Stimulated activated naive CD8-positive, alpha-beta T cell treated with anti-CD3 and anti-CD28 coated beads, Interleukin-15, amount 100 ng/mL, for 72 hours (primary cell): ENCODE measurements around the gene GSDME.
"Not testable (repeated sequence)": the region's sequence is repeated elsewhere in the genome, so short reads cannot be mapped to it uniquely, and the experiment has no call there.

ENCODE experiments used
- ATAC-seq: fragments of 150-1000 bp; cut with Tn5 transposase; 2 replicates; pipeline ENCODE4 v1.10.0; 2021; ENCODE audit warnings: mild to moderate bottlenecking, moderate library complexity
- DNase-seq, 2 donors: peaks; one replicate each; pipeline ENCODE4 v3.0.0; 2021 to 2022
- H3K27ac Mint-ChIP-seq, 2 donors: one replicate each; pipeline ENCODE4 v1.8.0; 2022; ENCODE audit warnings: mild to moderate bottlenecking in 2 of 2, mixed read lengths in 2 of 2, moderate library complexity in 2 of 2
- H3K27me3 Mint-ChIP-seq: one replicate; pipeline ENCODE4 v1.8.0; 2022; ENCODE audit warnings: mixed read lengths
- H3K4me1 Mint-ChIP-seq: one replicate; pipeline ENCODE4 v1.8.0; 2022; ENCODE audit warnings: mild to moderate bottlenecking, mixed read lengths
- H3K4me3 Mint-ChIP-seq, 2 donors: one replicate each; pipeline ENCODE4 v1.8.0; 2022; ENCODE audit warnings: mild to moderate bottlenecking in 2 of 2, mixed read lengths in 2 of 2, moderate library complexity in 1 of 2
- H3K9me3 Mint-ChIP-seq, 2 donors: one replicate each; pipeline ENCODE4 v1.8.0; 2022; ENCODE audit warnings: mixed read lengths in 2 of 2

GSDME gene

GRCh38 chr7:24757353-24758275 is at the start of gene GSDME:
Gene GSDME, minus strand, starts transcription at chr7:24757464. Its CDS starts 7,690 bp downstream, at chr7:24749774.
- Mint-ChIP-seq H3K4me3 (peak within 1 kb of the TSS; percentile 92 to 94), H3K9me3 (no peaks in the 10 kb centered on the region), H3K27ac (peak within 1 kb of the TSS; percentile 88 to 96), H3K27me3 (peaks cover 65% of the 10 kb centered on the region), H3K4me1 (peaks cover 29% of the 10 kb centered on the region)
- DNase-seq (peak; percentile 45 to 47), ATAC-seq (peak; percentile 69)

GRCh38 chr7:24802300-24802699 is 45.0 kb upstream of the GSDME start:
- DNase-seq (no peak), ATAC-seq (no peak)
- no peaks in the 10 kb centered on the region for H3K4me1 Mint-ChIP-seq
- H3K9me3 Mint-ChIP-seq: no peaks in the 10 kb centered on the region
- no peak overlapping the region for H3K4me3 Mint-ChIP-seq
- H3K27ac Mint-ChIP-seq: no peak overlapping the region
- no peaks in the 10 kb centered on the region for H3K27me3 Mint-ChIP-seq

GRCh38 chr7:24801883-24802282 is 44.6 kb upstream of the GSDME start:
- Mint-ChIP-seq H3K9me3 (no peaks in the 10 kb centered on the region), H3K27ac (no peak overlapping the region), H3K4me3 (no peak overlapping the region), H3K27me3 (no peaks in the 10 kb centered on the region), H3K4me1 (no peaks in the 10 kb centered on the region)
- DNase-seq (no peak), ATAC-seq (no peak)

GRCh38 chr7:24800667-24801066 is 43.4 kb upstream of the GSDME start:
- no peak overlapping the region for H3K4me3 Mint-ChIP-seq
- DNase-seq: no peak
- H3K4me1 Mint-ChIP-seq: no peaks in the 10 kb centered on the region
- H3K27ac Mint-ChIP-seq: peak overlapping the region in 1 of 2 donors; percentile 72
- peak; percentile 72 for ATAC-seq
- H3K27me3 Mint-ChIP-seq: no peaks in the 10 kb centered on the region
- no peaks in the 10 kb centered on the region for H3K9me3 Mint-ChIP-seq

GRCh38 chr7:24800073-24800472 is 42.8 kb upstream of the GSDME start:
- H3K4me1 Mint-ChIP-seq: peaks cover 2% of the 10 kb centered on the region
- no peak overlapping the region for H3K4me3 Mint-ChIP-seq
- H3K27me3 Mint-ChIP-seq: no peaks in the 10 kb centered on the region
- ATAC-seq: no peak
- DNase-seq: no peak
- no peak overlapping the region for H3K27ac Mint-ChIP-seq
- H3K9me3 Mint-ChIP-seq: no peaks in the 10 kb centered on the region

GRCh38 chr7:24799506-24799905 is 42.2 kb upstream of the GSDME start:
- DNase-seq: no peak
- Mint-ChIP-seq H3K4me3 (no peak overlapping the region), H3K27ac (no peak overlapping the region), H3K27me3 (no peaks in the 10 kb centered on the region), H3K4me1 (peaks cover 7% of the 10 kb centered on the region), H3K9me3 (no peaks in the 10 kb centered on the region)
- ATAC-seq: no peak

- no peak for ATAC-seq
- Mint-ChIP-seq H3K9me3 (no peaks in the 10 kb centered on the region), H3K4me3 (no peak overlapping the region), H3K4me1 (peaks cover 16% of the 10 kb centered on the region), H3K27me3 (no peaks in the 10 kb centered on the region), H3K27ac (no peak overlapping the region)
- no peak for DNase-seq
Observed at GRCh38 chr7:24798261-24798660, 41.0 kb upstream of the GSDME start.

- Mint-ChIP-seq H3K9me3 (no peaks in the 10 kb centered on the region), H3K27ac (no peak overlapping the region), H3K4me3 (no peak overlapping the region), H3K4me1 (peaks cover 16% of the 10 kb centered on the region), H3K27me3 (no peaks in the 10 kb centered on the region)
- ATAC-seq (no peak), DNase-seq (no peak)
Observed at GRCh38 chr7:24797270-24797669, 40.0 kb upstream of the GSDME start.

GRCh38 chr7:24795407-24795767 is 38.1 kb upstream of the GSDME start:
- ATAC-seq: no peak
- peaks cover 16% of the 10 kb centered on the region for H3K4me1 Mint-ChIP-seq
- H3K27me3 Mint-ChIP-seq: no peaks in the 10 kb centered on the region
- H3K4me3 Mint-ChIP-seq: no peak overlapping the region
- H3K9me3 Mint-ChIP-seq: no peaks in the 10 kb centered on the region
- H3K27ac Mint-ChIP-seq: no peak overlapping the region
- no peak for DNase-seq

GRCh38 chr7:24794751-24795406 is 37.6 kb upstream of the GSDME start:
- DNase-seq, ATAC-seq, H3K9me3 Mint-ChIP-seq, H3K4me3 Mint-ChIP-seq, H3K27me3 Mint-ChIP-seq: not testable (repeated sequence)
- peaks cover 16% of the 10 kb centered on the region for H3K4me1 Mint-ChIP-seq
- peak overlapping the region; percentile 27 to 45 for H3K27ac Mint-ChIP-seq

GRCh38 chr7:24793982-24794648 is 36.9 kb upstream of the GSDME start:
- DNase-seq: no peak
- no peak for ATAC-seq
- peaks cover 16% of the 10 kb centered on the region for H3K4me1 Mint-ChIP-seq
- H3K27ac Mint-ChIP-seq: peak overlapping the region in 1 of 2 donors; percentile 1
- H3K4me3 Mint-ChIP-seq: no peak overlapping the region
- no peaks in the 10 kb centered on the region for H3K9me3 Mint-ChIP-seq
- H3K27me3 Mint-ChIP-seq: no peaks in the 10 kb centered on the region

- no peak for DNase-seq
- Mint-ChIP-seq H3K4me3 (no peak overlapping the region), H3K27ac (peak overlapping the region in 1 of 2 donors; percentile 19), H3K4me1 (peaks cover 10% of the 10 kb centered on the region), H3K27me3 (no peaks in the 10 kb centered on the region), H3K9me3 (peaks cover under 1 to 2% of the 10 kb centered on the region in 2 donors)
- ATAC-seq: no peak
Observed at GRCh38 chr7:24788961-24789576, 31.8 kb upstream of the GSDME start.

GRCh38 chr7:24788075-24788474 is 30.8 kb upstream of the GSDME start:
- ATAC-seq: no peak
- H3K4me3 Mint-ChIP-seq: no peak overlapping the region
- H3K27ac Mint-ChIP-seq: no peak overlapping the region

GRCh38 chr7:24786941-24787340 is 29.7 kb upstream of the GSDME start:
- H3K27ac Mint-ChIP-seq: no peak overlapping the region

More at GRCh38 chr7:24788075-24788474, 30.8 kb upstream of the GSDME start:
- DNase-seq: no peak
- peaks cover 8 to 11% of the 10 kb centered on the region in 2 donors for H3K9me3 Mint-ChIP-seq
- H3K4me1 Mint-ChIP-seq: peaks cover 6% of the 10 kb centered on the region
- H3K27me3 Mint-ChIP-seq: no peaks in the 10 kb centered on the region

GRCh38 chr7:24786306-24786705 is 29.0 kb upstream of the GSDME start:
- H3K4me1 Mint-ChIP-seq: peaks cover 6% of the 10 kb centered on the region
- no peak overlapping the region for H3K4me3 Mint-ChIP-seq
- peaks cover 8 to 11% of the 10 kb centered on the region in 2 donors for H3K9me3 Mint-ChIP-seq
- DNase-seq (no peak), ATAC-seq (no peak)
- no peaks in the 10 kb centered on the region for H3K27me3 Mint-ChIP-seq
- peak overlapping the region in 1 of 2 donors; percentile 34 for H3K27ac Mint-ChIP-seq

More at GRCh38 chr7:24786941-24787340, 29.7 kb upstream of the GSDME start:
- Mint-ChIP-seq H3K9me3 (peaks cover 8 to 11% of the 10 kb centered on the region in 2 donors), H3K4me1 (peaks cover 6% of the 10 kb centered on the region), H3K4me3 (no peak overlapping the region), H3K27me3 (no peaks in the 10 kb centered on the region)
- ATAC-seq (peak; percentile 52), DNase-seq (no peak)
